Upper lobe of left lung (tissue), 4 donors: ENCODE measurements around the gene TEX264.

Experiments
- EP300 ChIP-seq, 4 donors: sonication (generic); formaldehyde crosslinking; IDR thresholded peaks; one replicate each; pipeline ENCODE4 v1.5.1; 2017; ENCODE audit warnings: antibody characterized with exemption in 4 of 4, control low read depth in 2 of 4
- POLR2AphosphoS5 ChIP-seq, 2 donors: sonication (generic); formaldehyde crosslinking; IDR thresholded peaks; one replicate each; pipeline ENCODE4 v1.5.1; 2017; ENCODE audit warnings: antibody characterized with exemption in 2 of 2
- TF ChIP-seq, protein P1 (sequence below), 6 experiments: fragments of 450-650 bp in 4 of 6; fragments of 200-600 bp in 2 of 6; sonication (generic) in 2 of 6; IDR thresholded peaks; one replicate each; pipeline ENCODE4 v1.5.1; 2016 to 2019; ENCODE audit warnings: antibody characterized with exemption in 6 of 6

DNA sequence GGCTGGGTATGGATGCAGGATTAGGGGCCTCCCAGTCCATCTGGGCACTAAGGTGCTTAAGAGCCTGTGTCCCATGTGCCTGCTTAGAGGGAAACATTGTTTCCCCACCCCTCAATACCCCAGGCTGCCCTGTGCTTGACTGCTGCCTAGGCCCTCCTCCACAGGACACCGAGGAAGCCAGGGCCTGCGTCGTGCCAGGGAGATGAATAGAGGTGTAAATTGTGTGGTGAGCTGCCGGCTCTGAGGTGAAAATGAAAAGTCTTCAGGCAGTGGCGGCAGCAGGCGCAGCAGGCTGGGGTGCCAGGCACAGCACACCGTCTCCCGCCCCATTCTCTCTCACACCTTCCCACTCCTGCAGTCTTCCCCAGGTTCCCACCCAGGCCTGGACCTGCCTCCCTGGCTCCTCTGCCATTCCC, 21.9 kb downstream of the TEX264 start:
- TF ChIP-seq, protein P1, sequence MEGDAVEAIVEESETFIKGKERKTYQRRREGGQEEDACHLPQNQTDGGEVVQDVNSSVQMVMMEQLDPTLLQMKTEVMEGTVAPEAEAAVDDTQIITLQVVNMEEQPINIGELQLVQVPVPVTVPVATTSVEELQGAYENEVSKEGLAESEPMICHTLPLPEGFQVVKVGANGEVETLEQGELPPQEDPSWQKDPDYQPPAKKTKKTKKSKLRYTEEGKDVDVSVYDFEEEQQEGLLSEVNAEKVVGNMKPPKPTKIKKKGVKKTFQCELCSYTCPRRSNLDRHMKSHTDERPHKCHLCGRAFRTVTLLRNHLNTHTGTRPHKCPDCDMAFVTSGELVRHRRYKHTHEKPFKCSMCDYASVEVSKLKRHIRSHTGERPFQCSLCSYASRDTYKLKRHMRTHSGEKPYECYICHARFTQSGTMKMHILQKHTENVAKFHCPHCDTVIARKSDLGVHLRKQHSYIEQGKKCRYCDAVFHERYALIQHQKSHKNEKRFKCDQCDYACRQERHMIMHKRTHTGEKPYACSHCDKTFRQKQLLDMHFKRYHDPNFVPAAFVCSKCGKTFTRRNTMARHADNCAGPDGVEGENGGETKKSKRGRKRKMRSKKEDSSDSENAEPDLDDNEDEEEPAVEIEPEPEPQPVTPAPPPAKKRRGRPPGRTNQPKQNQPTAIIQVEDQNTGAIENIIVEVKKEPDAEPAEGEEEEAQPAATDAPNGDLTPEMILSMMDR (IDR thresholded peaks at IDR 0.05): no peak
- no peak for TF ChIP-seq EP300 (IDR thresholded peaks at IDR 0.05)
- no peak for TF ChIP-seq POLR2AphosphoS5 (IDR thresholded peaks at IDR 0.05)
